NCI-H1105 treated with DMSO at 0.1 percent for 48 hours (cell line): Measurements from ENCODE around the gene SLC35F1.
"Not testable (repeated sequence)": the region's sequence is repeated elsewhere in the genome, so short reads cannot be mapped to it uniquely, and the experiment has no call there.

Experiments
- DNase-seq: peaks from one replicate; lab custom pipeline; 2025; lab: John Stamatoyannopoulos, UW

SLC35F1 gene

DNA sequence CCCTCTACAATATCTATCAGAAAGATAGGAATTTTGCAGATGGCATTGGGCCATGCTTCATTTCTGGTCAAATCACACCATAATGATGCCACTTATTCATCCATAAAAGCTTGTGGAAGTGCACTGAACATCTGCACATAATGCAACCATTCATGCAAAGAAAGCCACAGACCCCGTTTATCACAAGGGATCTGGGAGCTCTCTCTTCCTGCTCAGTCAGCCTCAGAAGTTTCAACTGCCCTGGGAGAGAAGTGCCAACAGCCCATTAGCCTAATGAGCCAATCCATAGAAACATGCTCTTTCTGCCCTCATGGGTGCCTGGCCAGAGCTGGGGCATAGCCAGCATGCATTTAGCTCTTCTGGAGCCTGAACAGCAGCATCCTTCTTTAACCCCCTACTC lies 85.8 kb downstream of the SLC35F1 start:
- peak; percentile 97 for DNase-seq

DNA sequence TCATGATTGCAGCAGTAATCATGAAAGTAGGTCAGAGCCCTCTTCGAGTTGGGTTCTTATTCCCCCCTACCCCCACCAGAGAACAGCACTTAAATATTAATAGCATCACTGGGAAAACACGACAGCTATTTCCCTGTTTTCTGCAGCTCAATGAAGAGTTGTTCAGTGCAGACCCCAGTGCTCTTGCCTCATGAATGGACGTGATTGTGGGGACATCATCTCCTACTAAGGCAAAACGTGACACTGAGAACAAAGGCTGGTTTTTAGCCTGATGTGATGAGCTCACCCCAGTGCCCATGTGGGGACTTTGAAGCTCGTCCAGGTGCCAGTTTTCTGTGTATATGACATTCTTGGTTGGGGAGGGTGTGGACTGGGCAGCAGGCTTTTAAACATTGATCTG lies 105.9 kb downstream of the SLC35F1 start:
- DNase-seq = no peak

DNA sequence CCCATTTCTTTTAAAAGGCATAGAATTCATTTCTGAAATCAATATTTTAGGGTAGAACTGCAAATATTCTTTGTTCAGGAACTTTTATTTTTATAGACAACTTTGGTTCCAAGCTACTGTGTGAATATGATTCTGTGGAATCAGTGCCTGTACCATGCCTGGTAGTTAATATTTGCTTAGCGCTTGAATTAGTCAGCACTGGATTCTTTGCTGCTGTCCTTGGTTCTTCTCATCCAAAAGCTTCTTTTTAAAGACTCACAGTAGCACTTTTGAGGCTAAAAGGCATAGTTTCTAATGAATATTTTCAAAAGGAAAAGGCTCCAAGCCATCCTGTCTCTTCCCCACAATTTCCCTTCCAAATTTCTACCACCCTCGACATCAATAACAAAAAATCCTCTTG lies 109.5 kb downstream of the SLC35F1 start:
- no peak for DNase-seq

DNA sequence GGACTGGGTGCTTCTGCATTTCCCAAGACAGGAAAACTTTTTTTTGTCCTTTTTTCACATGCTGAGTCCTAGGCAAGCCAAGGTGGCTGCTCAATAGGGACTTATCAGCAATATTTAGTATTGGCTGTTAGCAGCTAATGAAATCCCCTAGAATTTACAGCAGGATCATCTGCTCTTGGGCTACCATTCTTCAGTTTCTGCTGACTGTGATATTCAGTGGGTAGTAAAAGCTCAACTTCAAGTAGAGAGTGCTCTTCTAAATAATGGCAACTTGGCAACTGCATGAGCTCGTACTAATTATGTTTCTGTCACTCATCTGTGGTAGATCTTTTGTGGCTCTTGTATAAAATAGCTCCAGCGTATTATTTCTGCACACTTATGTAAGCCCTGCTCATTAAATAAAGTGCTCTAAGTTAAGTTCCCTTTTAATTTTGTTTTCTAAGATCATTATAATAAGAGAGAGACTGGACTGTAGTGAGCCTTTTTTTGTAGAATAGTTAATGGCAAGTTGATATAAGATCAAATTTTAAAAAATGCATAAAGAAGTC lies 110.3 kb downstream of the SLC35F1 start:
- peak; percentile 100 for DNase-seq

DNA sequence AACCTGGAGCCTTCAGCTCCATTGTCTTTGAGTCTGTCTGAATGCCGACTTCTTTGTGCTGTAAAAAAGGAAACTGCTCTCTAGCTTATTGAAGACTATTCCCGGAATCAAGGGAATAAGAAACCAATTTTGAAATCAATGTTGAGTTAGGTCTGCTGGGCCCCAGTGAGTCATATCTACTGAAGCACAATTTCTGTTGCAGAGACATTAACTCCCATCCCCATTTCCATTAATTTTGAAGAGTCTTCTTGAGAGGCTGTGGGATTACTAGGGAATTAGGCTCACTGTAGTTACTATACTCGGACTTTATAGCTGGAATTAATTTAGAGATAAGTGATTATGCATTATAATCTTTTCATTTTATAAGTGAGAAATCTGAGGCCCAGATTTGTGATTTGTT lies 116.7 kb downstream of the SLC35F1 start:
- DNase-seq = no peak

DNA sequence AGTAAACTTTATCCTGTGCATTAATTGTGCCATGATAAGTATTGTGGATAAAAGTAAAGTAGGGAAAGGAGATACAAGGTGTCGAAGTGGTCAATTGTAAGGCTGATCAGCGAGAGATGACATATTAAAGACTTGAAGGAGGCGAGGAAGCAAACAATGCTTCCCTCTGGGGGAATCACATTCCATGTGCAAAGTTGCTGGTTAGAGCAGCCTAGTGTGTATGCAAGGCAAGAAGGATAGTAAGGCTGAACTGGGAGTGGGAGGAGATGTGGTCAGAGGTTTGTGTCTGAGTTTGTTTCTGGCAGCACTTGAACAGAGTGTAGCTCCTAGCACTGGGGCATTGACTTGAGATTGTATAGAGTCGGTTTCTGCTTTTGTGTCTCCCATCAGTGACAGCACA lies 122.9 kb downstream of the SLC35F1 start:
- no peak for DNase-seq

DNA sequence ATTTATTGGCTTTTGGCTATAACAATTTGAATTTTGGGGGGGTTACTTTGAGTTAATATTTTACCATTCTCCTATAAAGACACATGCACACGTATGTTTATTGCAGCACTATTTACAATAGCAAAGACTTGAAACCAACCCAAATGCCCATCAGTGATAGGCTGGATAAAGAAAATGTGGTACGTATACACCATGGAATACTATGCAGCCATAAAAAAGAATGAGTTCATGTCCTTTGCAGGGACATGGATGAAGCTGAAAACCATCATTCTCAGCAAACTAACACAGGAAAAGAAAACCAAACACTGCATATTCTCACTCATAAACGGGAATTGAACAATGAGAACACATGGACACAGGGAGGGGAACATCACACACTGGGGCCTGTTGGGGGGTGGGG lies 130.4 kb downstream of the SLC35F1 start:
- not testable (repeated sequence) for DNase-seq

DNA sequence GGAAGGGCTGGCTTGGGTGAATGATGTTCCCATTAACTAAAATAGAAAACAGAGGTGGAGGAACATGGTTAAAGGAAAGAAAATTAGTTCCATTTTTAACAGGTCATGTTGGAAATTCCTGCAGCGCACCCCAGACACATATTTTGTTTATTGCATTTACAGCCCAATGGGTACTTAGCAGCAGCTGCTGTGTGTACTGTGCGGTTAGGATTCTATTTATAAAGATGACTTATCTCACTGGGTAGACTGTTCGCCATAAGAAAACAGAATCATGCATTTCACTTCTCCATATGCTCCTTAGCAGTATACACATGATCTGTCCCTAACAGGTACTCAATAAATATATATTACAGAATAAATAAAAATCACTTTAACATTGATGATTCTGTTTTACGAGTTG lies 135.8 kb downstream of the SLC35F1 start:
- DNase-seq = no peak

DNA sequence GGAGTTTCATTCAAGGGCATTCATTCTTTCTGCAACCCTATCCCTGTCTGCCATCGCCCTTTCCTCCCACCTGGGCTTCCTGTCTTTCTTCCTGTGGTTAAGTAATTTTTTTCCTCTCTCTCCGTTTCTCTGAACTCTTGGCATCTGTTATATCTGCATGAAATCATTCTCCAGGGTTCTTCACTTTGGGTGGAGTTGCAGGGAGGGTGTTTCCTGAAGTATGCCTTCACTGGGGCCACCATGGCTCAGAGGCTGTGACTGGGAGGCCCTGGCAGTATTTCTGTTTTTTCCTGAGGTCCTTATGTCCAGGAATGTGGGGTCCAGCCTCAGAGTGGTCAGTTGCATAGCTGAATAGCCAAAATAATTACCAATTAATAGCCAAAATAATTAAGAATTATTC lies 137.2 kb downstream of the SLC35F1 start:
- DNase-seq = no peak

DNA sequence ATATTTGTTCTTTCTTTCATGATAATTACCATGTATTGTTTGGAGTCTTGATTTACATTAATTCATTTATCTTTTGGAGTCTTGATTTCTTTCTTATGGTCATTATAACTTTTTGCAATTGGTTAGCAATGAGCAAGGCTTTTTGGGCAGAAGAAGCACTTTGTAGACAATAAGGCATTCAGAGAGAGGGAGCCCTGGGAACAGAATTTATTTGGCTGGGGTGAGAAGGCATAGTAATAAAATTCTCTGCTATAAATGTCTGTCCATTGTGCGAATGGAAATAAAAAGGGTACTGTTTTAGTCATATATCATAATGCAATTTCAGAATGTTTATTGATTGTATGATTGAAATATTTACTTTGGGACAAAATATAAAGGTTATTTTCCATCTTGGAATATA lies 147.0 kb downstream of the SLC35F1 start:
- DNase-seq = no peak

DNA sequence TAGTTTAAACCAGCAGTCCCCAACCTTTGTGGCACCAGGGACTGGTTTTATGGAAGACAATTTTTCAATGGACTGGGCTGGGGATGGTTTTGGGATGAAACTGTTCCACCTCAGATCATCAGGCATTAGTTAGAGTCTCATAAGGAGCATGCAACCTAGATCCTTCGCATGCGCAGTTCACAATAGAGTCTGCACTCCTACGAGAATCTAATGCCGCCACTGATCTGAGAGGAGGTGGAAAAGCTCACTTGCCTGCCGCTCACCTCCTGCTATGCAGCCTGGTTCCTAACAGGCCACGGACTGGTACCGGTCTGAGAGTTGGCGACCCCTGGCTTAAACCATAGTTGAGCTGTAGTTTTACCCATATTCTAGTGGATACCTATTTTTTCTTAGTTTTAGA lies 154.6 kb downstream of the SLC35F1 start:
- no peak for DNase-seq

DNA sequence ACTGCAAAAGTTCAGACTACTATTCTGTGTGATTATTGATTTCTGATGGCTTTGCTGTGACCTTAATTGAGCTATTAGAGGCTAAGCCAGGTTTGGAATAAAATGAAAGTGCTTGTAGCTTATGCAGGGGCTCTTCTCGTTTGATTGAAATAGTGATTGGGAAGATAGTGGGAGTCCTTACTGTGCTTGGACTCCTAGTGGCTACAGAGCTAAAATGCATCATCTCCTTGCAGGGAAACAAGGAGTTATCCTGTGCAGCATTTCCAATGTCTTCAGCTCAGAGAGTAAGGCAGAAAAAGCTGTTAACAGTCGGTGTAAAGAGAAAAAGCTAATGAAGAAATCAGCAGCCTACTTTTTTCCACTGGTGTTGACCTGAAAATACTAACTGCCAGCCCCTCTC lies 173.5 kb downstream of the SLC35F1 start:
- peak; percentile 12 for DNase-seq

DNA sequence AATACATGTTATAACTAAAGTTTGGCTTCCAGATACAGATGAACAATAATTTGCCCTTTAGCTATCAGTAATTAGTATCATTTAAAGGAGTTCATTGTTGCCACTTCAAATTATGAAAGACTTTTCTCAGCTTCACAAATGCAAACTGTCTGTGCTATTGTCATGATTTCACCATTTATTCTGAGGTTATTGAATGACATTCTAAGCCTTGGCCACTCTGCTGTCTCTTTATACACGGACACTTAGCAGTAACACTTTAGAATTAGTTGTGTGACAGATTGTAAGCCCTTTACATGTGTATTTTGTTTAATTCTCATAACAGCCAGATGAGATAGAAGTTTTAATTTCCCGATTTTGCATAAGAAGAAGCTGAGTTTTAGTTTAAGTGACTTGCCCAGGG lies 176.6 kb downstream of the SLC35F1 start:
- no peak for DNase-seq

DNA sequence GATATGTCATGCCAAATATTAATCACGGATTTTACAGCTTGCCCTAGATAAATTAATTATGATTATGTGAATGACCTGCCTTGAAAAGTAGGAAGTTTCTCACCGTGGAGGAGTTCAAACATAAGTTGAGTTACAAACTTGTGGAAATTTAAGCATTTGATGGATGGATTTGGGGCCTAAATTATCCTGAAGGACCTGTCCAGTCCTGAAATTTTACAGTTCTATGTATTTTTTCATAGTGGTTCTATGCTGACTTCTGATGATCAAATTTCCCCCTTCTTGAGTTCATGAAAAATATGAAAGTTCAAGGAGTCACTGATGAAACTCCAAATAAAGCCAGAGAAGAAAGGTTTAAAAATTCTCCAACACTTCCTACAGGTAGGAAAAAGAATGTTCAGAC lies 178.6 kb downstream of the SLC35F1 start:
- DNase-seq = no peak

DNA sequence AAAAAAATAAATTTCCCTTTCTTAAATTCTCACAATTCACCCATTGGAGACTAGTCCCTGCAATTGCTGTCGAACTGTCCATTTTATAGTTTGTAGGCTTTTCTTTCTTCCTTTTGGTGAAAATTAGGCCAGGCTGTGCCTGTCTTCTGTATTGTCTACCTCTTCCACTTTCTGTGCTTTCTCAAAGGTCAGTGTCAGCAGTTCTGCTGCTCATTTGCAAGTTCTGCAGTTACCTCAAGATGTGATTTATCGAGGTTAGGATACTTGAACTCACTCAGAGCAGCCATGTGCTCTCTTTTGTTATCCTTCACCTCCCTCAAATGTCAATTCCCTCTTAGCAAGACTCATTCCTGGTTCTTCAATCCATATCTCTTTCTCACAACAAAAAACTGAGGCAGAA lies 179.1 kb downstream of the SLC35F1 start:
- no peak for DNase-seq

DNA sequence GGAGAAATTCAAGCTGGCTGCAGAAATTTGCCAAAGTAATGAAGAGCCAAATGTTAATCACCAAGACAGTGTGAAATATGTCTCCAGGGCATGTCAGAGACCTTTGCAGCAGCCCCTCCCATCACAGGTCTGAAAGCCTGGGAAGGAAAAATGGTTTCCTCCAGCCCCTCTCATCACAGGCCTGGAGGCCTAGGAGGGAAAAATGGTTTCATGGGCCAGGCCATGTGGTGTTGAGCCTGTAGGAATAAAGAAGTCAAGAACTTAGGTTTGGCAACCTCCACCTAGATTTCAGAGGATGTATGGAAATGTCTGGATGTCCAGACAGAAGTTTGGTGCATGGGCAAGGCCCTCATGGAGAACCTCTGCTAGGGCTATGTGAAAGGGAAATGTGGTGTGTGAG lies 185.0 kb downstream of the SLC35F1 start:
- DNase-seq = no peak

DNA sequence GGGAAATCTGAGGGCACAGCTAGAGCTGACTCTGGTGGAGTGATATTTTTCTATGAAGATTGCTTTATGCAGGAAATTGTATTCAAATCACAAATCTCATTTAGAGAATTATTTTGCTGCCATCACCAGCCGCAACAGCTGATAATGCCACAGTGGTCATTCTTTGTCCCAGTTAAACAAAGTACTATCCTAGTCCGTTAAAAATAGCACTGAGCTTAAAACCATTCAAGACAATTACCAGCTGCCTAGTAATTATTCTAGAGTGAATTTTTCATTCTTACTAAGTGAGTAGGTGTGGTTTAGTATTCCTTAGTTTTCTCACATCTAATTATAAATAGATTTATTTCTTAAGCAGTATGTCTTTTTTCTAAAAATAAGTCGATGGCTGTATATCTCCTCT lies 190.5 kb downstream of the SLC35F1 start:
- DNase-seq = no peak

DNA sequence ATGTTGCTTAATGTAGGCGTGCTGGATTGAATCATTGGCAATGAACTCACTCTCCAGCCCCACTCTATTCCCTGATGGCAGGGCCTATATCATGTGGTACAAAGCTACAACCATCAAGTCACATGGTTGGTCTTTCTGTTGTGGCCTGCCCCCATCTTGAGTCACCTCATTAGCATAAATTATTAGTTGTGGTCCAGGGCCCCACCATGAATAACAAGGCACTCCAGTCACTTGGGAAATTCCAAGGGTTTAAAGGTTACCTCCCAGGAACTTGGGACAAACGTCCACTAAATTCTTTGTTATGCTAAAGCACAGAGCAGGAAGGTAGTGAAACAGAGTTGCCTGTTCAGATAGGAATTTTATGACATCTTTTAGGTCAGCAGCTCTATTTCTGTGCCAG lies 193.7 kb downstream of the SLC35F1 start:
- DNase-seq = no peak

DNA sequence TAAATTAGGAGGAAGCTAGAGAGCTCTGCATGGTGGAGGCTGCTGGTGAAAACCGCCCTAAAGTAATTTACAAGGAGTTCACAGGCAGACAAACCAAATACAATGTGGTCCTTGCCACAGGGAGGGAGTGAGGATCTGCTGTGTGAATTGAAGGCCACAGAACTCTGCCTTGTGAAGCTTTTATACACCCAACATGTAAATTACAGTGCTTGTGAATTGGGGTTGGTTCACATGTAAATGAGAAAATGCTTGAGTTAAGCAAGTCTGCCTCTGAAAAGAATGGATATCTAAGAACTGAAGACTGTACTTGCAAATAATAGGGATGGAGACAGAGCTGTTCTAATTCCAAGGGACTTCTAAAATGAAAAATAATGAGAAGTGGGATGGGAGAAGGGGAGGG lies 194.2 kb downstream of the SLC35F1 start:
- DNase-seq = no peak

DNA sequence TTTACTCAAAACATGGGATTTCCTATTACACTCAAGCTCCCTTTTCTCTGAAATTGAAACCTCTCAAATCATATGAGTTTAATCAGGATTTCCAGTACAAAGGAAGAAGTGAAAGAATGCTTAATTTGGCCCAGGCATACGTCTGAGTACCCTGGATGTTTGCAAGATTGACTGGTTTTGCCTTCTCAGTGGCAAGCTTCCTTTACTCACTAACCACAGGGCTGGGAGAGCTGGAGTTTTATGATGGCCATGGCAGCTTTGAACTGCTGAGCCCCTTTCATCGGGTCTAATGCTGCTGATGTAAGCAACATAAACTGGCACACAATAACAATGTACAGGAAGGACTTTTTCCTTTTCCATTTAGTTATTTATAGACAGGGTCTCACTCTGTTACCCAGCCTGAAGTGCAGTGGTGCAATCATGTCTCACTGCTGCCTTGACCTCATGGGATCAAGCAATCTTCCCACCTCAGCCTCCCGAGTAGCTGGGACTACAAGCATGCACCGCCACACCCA lies 194.8 kb downstream of the SLC35F1 start:
- DNase-seq = no peak

DNA sequence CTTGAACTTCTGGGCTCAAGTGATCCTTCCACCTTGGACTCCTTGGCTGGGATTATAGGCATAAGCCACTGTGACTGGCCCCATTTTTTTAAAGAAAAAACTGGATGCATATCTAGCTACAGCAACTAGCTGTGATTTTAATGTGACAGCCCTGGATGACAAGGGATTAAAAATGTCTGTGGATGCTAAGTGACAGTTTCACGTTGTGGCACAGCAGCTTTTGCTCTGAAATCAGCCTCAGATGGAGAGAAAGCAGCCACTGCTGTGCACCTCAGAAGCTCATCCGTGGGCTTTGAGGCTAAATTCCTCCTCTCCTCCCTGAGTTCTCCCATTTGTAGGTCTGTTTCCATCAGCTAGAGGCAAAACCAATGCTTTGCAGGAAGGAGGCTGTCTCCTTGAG lies 195.3 kb downstream of the SLC35F1 start:
- no peak for DNase-seq

DNA sequence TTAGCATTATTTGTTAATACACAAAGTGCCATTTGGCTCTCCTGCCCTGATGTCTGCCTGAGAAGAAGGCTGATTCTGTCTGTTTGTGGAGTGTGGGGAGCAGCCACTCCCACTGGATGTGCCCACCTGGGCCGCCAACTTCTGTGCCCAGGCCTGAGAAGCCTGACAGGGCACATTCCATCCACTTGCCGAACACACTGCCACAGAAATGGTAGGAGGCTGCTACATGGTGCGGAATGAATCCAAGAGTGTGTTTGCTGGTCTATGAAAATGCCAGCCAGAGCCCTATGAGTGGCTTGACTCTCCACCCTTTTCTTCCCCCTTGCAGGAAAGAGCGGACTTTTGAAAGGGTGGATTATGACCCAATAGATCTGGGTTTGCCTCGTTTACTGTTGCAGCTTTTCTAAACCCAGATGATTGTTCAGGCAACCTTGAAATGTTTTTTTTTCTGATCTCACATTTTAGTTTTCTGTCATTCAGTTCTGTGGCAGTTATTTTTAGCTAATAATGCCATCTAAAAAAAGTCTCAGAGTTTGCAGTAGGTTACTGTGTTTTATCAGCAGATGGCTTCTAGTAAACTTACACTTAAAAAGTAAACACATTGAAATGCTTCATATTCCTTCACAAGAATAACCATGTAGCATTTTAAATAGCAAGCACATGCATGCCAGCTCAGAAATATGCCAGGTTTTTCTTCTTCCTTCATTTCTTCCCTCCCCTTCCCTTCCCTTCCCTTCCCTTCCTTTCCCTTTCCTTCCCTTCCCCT lies 196.5 kb downstream of the SLC35F1 start:
- DNase-seq = no peak

DNA sequence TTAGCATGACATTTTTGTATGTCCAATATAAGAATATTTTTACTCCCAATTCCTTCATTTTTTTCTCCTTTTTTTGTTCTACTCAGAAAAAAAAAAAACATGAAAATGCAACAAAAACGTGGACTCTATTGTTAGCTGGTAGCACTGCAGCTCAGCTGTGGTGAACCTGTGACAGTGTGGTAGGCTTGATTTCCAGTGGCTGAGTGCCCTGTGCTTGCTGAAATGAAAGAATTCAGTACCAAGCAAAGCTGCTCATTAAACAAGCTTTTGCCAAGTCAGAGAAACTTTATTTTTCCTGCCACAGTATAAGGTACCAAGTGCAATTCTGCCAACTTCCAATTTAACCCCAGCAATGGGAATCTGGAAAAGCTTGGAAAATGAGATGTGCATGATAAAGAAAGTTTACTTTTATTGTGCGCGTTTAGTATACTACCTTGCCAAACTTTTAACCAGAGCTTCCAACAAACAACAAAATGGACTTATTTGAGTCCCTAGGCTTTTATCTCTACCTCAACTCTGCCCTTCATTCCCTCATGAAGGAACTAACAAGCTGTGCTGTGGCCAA lies 215.2 kb downstream of the SLC35F1 start:
- DNase-seq = no peak

DNA sequence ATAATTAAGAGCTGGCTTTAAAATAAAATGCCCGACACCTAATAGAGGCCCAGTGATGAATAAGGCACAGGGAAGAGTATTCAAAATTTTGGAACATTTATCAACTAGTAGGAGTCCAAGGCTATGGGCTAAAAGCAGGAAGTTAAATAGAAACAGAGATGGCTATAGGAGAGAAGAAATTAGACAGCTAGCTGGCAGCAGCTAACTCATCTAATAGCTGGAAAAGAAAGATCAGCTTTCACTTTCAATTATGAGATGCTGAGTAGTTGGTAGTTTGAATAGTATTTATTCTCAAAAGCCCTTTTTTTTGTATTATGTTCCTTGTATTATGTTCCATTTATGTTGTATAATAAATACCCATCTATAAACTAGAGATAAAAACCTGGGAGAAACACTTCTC lies 215.7 kb downstream of the SLC35F1 start:
- peak; percentile 7 for DNase-seq
